Omental fat pad (tissue), 4 donors: ENCODE results near the gene RGS19. TPM values are rescaled to one million over a fixed set of nuclear protein-coding genes. Genes with fewer than 3 reads are reported as not detected.

Experiments used
- ATAC-seq: fragments of 150-250 bp; one replicate; pipeline ENCODE4 v1.9.1; 2016; ENCODE audit warnings: mild to moderate bottlenecking, moderate library complexity; ENCODE audit not compliant: low FRiP score
- DNase-seq: peaks from one replicate; pipeline ENCODE4 v3.0.0-alpha.2; 2019; ENCODE audit warnings: low spot score
- CTCF ChIP-seq, 3 donors: fragments of 450-650 bp; IDR thresholded peaks; one replicate each; pipeline ENCODE4 v1.5.1; 2016 to 2017; ENCODE audit warnings: antibody characterized with exemption in 3 of 3, mild to moderate bottlenecking in 3 of 3, moderate library complexity in 2 of 3
- total RNA-seq, 4 donors: library from RNA; depleted of rRNA; stranded (reverse); fragments of >200 nt; gene quantifications; one replicate each; pipeline ENCODE4 v1.1.0, GENCODE V29; 2016

Gene RGS19
- total RNA-seq, 4 donors from 2014 or later: 14.0 to 45.1 (median 29.3) TPM

- DNase-seq (no peak), ATAC-seq (no peak)
- TF ChIP-seq CTCF (IDR thresholded peaks at IDR 0.05): no peak
Observed at GRCh38 chr20:64038224-64038564, 41.1 kb downstream of the RGS19 start.

GRCh38 chr20:64037498-64038213, 41.7 kb downstream of the RGS19 start:
- DNase-seq: no peak
- ATAC-seq: no peak
- TF ChIP-seq CTCF (IDR thresholded peaks at IDR 0.05): no peak

- ATAC-seq (no peak), DNase-seq (no peak)
- TF ChIP-seq CTCF (IDR thresholded peaks at IDR 0.05): no peak
Observed at GRCh38 chr20:64037199-64037497, 42.2 kb downstream of the RGS19 start.

GRCh38 chr20:64036346-64037198, 42.7 kb downstream of the RGS19 start:
- DNase-seq: no peak
- no peak for ATAC-seq
- no peak for TF ChIP-seq CTCF (IDR thresholded peaks at IDR 0.05)

- no peak for DNase-seq
- no peak for TF ChIP-seq CTCF (IDR thresholded peaks at IDR 0.05)
- ATAC-seq: no peak
Observed at GRCh38 chr20:64035933-64036345, 43.4 kb downstream of the RGS19 start, which contains the start of gene C20orf204. C20orf204 (plus strand) TSS chr20:64036182; CDS start chr20:64036324, 142 bp downstream.

- no peak for DNase-seq
- no peak for TF ChIP-seq CTCF (IDR thresholded peaks at IDR 0.05)
- ATAC-seq: no peak
Observed at GRCh38 chr20:64035066-64035932, 44.0 kb downstream of the RGS19 start.
